T-helper 2 cell treated with Interferon-gamma antibody and Interleukin-4, amounts not matched to agents 5 μg/mL and 100 μg/mL, for 36 hours (primary cell): Measurements from ENCODE around the gene GADD45B.
A peak's percentile ranks its signal among the peaks of the same experiment; 100 is the strongest.
"Not testable (repeated sequence)": the region's sequence is repeated elsewhere in the genome, so short reads cannot be mapped to it uniquely, and the experiment has no call there.

Experiments used
- DNase-seq: peaks from one replicate; pipeline ENCODE4 v3.0.0; 2021; ENCODE audit warnings: low spot score
- H3K27ac Mint-ChIP-seq: one replicate; pipeline ENCODE4 v1.8.0; 2021; ENCODE audit warnings: mild to moderate bottlenecking, mixed read lengths
- H3K27me3 Mint-ChIP-seq: one replicate; pipeline ENCODE4 v1.8.0; 2021; ENCODE audit warnings: low read depth, mixed read lengths
- H3K36me3 Mint-ChIP-seq: one replicate; pipeline ENCODE4 v1.8.0; 2021; ENCODE audit warnings: low read depth, mixed read lengths
- H3K4me1 Mint-ChIP-seq: one replicate; pipeline ENCODE4 v1.8.0; 2021; ENCODE audit warnings: low read depth, mixed read lengths
- H3K4me3 Mint-ChIP-seq: one replicate; pipeline ENCODE4 v1.8.0; 2022; ENCODE audit warnings: mild to moderate bottlenecking, moderate library complexity, mixed read lengths
- H3K9me3 Mint-ChIP-seq: one replicate; pipeline ENCODE4 v1.8.0; 2021; ENCODE audit warnings: mixed read lengths

GADD45B gene

GRCh38 chr19:2454199-2454961 lies 21.5 kb upstream of the GADD45B start:
- H3K4me3 Mint-ChIP-seq = peak overlapping the region; percentile 85
- DNase-seq = no peak
- peaks cover 8% of the 10 kb centered on the region for H3K4me1 Mint-ChIP-seq
- H3K27me3 Mint-ChIP-seq = no peaks in the 10 kb centered on the region
- H3K9me3 Mint-ChIP-seq = no peaks in the 10 kb centered on the region
- H3K27ac Mint-ChIP-seq = peak overlapping the region; percentile 72
- peaks cover 16% of the 10 kb centered on the region for H3K36me3 Mint-ChIP-seq

GRCh38 chr19:2454962-2455850 lies 20.7 kb upstream of the GADD45B start:
- no peak for DNase-seq

GRCh38 chr19:2455851-2456570 lies 19.9 kb upstream of the GADD45B start:
- H3K27ac Mint-ChIP-seq = peak overlapping the region; percentile 85
- H3K9me3 Mint-ChIP-seq = no peaks in the 10 kb centered on the region
- H3K27me3 Mint-ChIP-seq = no peaks in the 10 kb centered on the region
- peak overlapping the region; percentile 85 for H3K4me3 Mint-ChIP-seq
- H3K36me3 Mint-ChIP-seq = peaks cover 11% of the 10 kb centered on the region
- H3K4me1 Mint-ChIP-seq = peaks cover 10% of the 10 kb centered on the region
- DNase-seq = peak; percentile 45

More at GRCh38 chr19:2454962-2455850, 20.7 kb upstream of the GADD45B start:
- H3K27me3 Mint-ChIP-seq = no peaks in the 10 kb centered on the region
- peaks cover 8% of the 10 kb centered on the region for H3K4me1 Mint-ChIP-seq
- H3K4me3 Mint-ChIP-seq = peak overlapping the region; percentile 85
- H3K36me3 Mint-ChIP-seq = peaks cover 13% of the 10 kb centered on the region
- H3K9me3 Mint-ChIP-seq = no peaks in the 10 kb centered on the region
- H3K27ac Mint-ChIP-seq = peak overlapping the region; percentile 72

GRCh38 chr19:2457394-2458037 lies 18.4 kb upstream of the GADD45B start:
- H3K4me1 Mint-ChIP-seq = peaks cover 16% of the 10 kb centered on the region
- no peaks in the 10 kb centered on the region for H3K27me3 Mint-ChIP-seq
- peak overlapping the region; percentile 88 for H3K4me3 Mint-ChIP-seq
- no peak for DNase-seq
- no peaks in the 10 kb centered on the region for H3K9me3 Mint-ChIP-seq
- peaks cover 10% of the 10 kb centered on the region for H3K36me3 Mint-ChIP-seq
- H3K27ac Mint-ChIP-seq = peak overlapping the region; percentile 87

- no peak overlapping the region for H3K4me3 Mint-ChIP-seq
- no peak overlapping the region for H3K27ac Mint-ChIP-seq
Measured at GRCh38 chr19:2458054-2458453, 17.9 kb upstream of the GADD45B start.

GRCh38 chr19:2458776-2459175 lies 17.2 kb upstream of the GADD45B start:
- not testable (repeated sequence) for H3K4me3 Mint-ChIP-seq, DNase-seq, H3K27ac Mint-ChIP-seq, H3K27me3 Mint-ChIP-seq, H3K9me3 Mint-ChIP-seq
- Mint-ChIP-seq H3K4me1 (peaks cover 16% of the 10 kb centered on the region), H3K36me3 (peaks cover 10% of the 10 kb centered on the region)

More at GRCh38 chr19:2458054-2458453, 17.9 kb upstream of the GADD45B start:
- Mint-ChIP-seq H3K9me3 (no peaks in the 10 kb centered on the region), H3K36me3 (peaks cover 10% of the 10 kb centered on the region), H3K4me1 (peaks cover 16% of the 10 kb centered on the region), H3K27me3 (no peaks in the 10 kb centered on the region)
- DNase-seq = no peak

GRCh38 chr19:2460245-2460644 lies 15.7 kb upstream of the GADD45B start:
- peaks cover 14% of the 10 kb centered on the region for H3K4me1 Mint-ChIP-seq
- H3K9me3 Mint-ChIP-seq = no peaks in the 10 kb centered on the region
- no peak overlapping the region for H3K27ac Mint-ChIP-seq
- peak overlapping the region; percentile 8 for H3K4me3 Mint-ChIP-seq
- H3K36me3 Mint-ChIP-seq = peaks cover 5% of the 10 kb centered on the region
- DNase-seq = no peak
- H3K27me3 Mint-ChIP-seq = no peaks in the 10 kb centered on the region

GRCh38 chr19:2461751-2462634 lies 13.9 kb upstream of the GADD45B start:
- peak overlapping the region; percentile 93 for H3K27ac Mint-ChIP-seq
- peak; percentile 77 for DNase-seq
- peaks cover 4% of the 10 kb centered on the region for H3K36me3 Mint-ChIP-seq
- H3K27me3 Mint-ChIP-seq = no peaks in the 10 kb centered on the region
- H3K9me3 Mint-ChIP-seq = no peaks in the 10 kb centered on the region
- H3K4me3 Mint-ChIP-seq = peak overlapping the region; percentile 96
- peaks cover 13% of the 10 kb centered on the region for H3K4me1 Mint-ChIP-seq

GRCh38 chr19:2462635-2463421 lies 13.1 kb upstream of the GADD45B start:
- H3K27me3 Mint-ChIP-seq = no peaks in the 10 kb centered on the region
- H3K4me1 Mint-ChIP-seq = peaks cover 8% of the 10 kb centered on the region
- no peak overlapping the region for H3K27ac Mint-ChIP-seq
- H3K9me3 Mint-ChIP-seq = no peaks in the 10 kb centered on the region
- H3K36me3 Mint-ChIP-seq = no peaks in the 10 kb centered on the region
- no peak for DNase-seq
- H3K4me3 Mint-ChIP-seq = peak overlapping the region; percentile 96

- not testable (repeated sequence) for DNase-seq, H3K9me3 Mint-ChIP-seq, H3K27me3 Mint-ChIP-seq, H3K36me3 Mint-ChIP-seq, H3K4me1 Mint-ChIP-seq
- peak overlapping the region; percentile 26 for H3K27ac Mint-ChIP-seq
- peak overlapping the region; percentile 50 for H3K4me3 Mint-ChIP-seq
Measured at GRCh38 chr19:2463694-2464093, 12.2 kb upstream of the GADD45B start.

- Mint-ChIP-seq H3K36me3 (no peaks in the 10 kb centered on the region), H3K27me3 (no peaks in the 10 kb centered on the region), H3K9me3 (no peaks in the 10 kb centered on the region), H3K27ac (no peak overlapping the region), H3K4me1 (peaks cover 12% of the 10 kb centered on the region), H3K4me3 (no peak overlapping the region)
- DNase-seq = no peak
Measured at GRCh38 chr19:2464389-2464788, 11.5 kb upstream of the GADD45B start.

GRCh38 chr19:2468596-2468995 lies 7.3 kb upstream of the GADD45B start:
- H3K4me3 Mint-ChIP-seq = no peak overlapping the region
- no peaks in the 10 kb centered on the region for H3K36me3 Mint-ChIP-seq
- no peak overlapping the region for H3K27ac Mint-ChIP-seq
- DNase-seq = no peak
- H3K4me1 Mint-ChIP-seq = peaks cover 8% of the 10 kb centered on the region
- H3K27me3 Mint-ChIP-seq = no peaks in the 10 kb centered on the region
- H3K9me3 Mint-ChIP-seq = no peaks in the 10 kb centered on the region
